ENCODE measurements around the gene AIG1.
"Not testable (repeated sequence)": the region's sequence is repeated elsewhere in the genome, so short reads cannot be mapped to it uniquely, and the experiment has no call there.

AIG1 gene

DNA sequence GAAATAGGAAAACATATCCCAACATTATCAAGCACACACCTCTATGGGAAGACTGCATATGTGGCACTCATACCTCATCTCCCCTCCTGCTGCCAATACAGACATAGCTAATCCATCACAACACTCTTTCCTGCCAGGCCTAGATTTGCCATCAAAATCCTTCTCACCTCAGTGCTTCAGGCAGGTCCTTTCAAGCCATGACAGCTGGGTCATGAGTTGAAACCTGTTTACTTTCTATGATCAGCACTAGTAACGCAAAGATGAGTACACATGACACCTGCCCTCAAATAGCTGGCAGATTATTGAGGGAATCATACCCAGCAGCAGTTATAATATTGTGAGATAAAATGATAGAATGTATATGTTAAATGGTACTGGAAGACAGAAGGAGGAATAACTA, 183.1 kb downstream of the AIG1 start:
- no peak for DNase-seq

DNA sequence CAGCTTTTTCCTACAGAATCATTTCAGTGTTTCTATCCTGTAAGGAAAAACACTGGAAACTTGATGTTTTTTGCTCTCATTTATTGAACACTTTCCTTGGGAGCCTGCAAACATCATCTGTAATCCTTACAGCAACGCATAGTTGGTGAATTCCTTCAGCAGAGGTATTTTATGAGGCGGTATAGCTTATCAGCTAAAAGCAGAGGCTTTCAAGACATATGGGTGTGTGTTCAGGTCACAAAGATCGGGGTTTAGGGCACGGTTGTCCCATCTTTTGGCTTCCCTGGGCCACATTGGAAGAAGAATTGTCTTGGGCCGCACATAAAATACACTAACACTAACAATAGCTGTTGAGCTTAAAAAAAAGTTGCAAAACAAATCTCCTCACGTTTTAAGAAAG, 185.0 kb downstream of the AIG1 start:
- no peak for DNase-seq

DNA sequence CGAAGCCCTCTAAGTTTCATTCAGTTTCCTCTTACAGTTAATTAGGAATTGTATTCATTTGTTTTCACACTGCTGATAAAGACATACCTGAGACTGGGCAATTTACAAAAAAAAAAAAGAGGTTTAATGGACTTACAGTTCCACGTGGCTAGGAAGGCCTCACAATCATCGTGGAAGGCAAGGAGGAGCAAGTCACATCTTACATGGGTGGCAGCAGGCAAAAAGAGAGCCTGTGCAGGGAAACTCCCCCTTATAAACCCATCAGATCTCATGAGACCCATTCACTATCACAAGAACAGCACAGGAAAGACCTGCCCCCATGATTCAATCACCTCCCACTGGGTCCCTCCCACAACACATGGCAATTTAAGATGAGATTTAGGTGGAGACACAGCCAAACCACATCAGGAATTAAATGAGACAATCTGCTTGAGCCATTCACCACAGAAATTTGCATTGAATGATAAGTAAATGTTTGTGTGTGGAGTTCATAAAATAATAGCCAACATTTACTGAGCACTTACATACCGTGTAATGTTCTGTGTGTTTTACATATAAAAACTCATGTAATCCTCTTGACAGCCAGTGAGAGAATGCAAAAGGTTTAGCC, 185.6 kb downstream of the AIG1 start:
- DNase-seq: not testable (repeated sequence)

DNA sequence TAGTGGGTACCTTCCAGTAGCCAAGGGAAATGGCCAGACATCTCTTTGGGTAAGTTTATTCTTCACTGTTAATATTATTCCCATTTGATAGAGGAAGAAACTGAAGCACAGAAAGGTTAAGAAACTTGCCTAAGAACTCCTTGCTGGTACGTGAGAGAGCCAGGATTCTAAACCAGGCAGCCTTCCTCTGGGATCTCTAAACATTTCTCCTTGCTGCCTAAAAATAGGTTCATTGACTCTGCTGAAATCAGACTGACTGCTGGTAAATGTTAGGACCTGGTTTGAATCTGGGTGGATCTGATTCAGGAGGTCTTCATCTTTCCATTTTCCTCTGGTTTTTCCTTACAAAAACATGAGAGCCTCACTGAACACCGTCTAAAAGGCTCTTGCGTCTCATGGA, 186.9 kb downstream of the AIG1 start:
- DNase-seq: no peak

DNA sequence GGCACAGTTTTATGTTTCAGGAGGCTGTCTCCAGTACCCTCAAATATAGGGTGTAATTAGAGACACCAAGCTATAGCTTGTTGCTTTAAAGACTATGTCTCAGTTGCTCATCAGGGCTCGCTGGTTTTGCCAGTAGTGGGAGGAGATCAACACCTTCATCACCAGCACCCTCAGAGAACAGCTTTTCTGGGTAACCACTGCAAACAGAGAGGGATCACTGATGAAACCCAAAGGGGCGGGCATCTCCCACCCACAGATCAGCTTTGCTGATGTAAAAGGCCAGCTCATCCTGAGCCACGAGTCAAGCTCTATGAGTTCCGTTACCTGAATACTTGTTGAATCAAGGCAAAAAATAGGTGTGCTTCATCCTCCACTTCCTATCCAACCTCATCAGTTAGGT, 187.7 kb downstream of the AIG1 start:
- no peak for DNase-seq

DNA sequence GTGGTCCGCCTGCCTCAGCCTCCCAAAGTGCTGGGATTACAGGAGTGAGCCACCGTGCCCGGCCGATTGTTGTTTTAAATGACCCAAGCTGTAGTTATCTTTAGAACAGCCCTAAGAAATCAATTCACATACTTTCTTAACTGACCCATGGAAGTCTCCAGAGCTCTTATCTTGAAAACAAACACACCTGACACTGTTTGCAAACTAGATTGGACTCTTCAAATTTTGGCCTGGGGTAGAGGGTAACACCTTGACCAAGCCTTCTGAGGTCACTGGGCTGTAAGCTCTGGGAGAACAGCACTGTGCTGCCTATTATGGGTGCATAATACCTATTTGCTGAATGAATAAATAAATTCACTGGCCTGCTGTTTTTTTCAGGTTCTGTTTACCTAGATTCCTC, 190.6 kb downstream of the AIG1 start:
- DNase-seq: no peak

- DNase-seq: no peak
Measured at GRCh38 chr6:143252961-143253360, 192.3 kb downstream of the AIG1 start.

GRCh38 chr6:143253586-143253985, 192.9 kb downstream of the AIG1 start:
- DNase-seq: no peak

GRCh38 chr6:143258945-143259344, 198.3 kb downstream of the AIG1 start:
- DNase-seq: no peak

DNA sequence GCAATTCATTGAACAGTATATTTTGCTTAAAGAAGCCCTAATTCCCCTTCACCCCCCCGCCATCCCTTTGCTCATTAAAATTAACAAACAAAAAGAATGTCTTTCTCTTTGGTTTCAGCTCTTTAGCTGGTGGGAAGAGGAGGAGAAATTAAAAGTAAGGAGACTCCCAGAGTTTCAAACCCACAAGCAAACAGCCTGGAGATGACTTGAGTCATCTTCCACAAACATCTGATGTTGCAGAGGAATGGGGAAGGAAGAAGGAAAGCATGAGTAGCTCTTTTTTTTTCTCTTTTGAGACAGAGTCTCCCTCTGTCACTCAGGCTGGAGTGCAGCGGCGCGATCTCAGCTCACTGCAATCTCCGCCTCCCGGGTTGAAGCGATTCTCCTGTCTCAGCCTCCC, 200.2 kb downstream of the AIG1 start:
- no peak for DNase-seq

- DNase-seq: no peak
Measured at GRCh38 chr6:143261899-143262436, 201.3 kb downstream of the AIG1 start.

DNA sequence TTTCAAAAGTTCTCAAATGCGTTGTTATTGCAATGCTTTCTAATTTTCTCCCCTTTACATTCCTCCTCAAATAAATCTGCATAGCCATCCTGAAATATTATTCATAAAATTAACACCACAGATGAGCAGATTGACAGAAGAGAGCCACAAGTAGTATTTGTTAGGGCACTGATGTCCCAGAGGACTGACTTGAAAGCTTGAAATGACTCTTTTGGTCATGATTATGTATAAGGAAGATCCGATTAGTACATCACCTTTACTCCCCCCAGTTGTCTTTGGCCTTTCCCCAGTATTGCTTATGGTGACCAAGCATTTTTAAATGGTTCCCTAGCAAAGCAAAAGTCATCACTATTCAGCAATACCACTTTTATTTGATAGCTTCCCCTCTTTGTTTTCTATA, 202.2 kb downstream of the AIG1 start:
- no peak for DNase-seq

- no peak for DNase-seq
Measured at GRCh38 chr6:143264379-143264778, 203.7 kb downstream of the AIG1 start.

GRCh38 chr6:143264986-143265764, 204.5 kb downstream of the AIG1 start:
- no peak for DNase-seq

DNA sequence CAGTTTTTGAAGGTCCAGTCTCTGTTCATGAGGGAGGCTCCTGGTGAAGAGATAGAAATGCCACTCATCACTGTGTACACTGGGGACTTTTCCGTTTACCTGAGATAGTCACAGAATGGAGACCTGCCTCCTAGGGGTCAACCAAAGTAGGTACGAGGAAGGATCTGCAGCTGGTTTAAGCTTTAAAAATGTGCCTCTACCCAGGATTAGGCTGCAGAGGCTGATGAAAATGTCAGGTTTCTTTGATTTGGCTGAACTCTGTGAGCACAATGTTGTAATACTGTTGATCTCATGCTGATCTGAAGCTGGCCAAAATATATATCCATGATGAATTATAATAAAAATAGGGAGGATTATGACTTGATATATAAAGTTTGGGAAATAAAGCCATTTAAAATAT, 207.1 kb downstream of the AIG1 start:
- no peak for DNase-seq

- DNase-seq: no peak
Measured at GRCh38 chr6:143268439-143268838, 207.8 kb downstream of the AIG1 start.

DNA sequence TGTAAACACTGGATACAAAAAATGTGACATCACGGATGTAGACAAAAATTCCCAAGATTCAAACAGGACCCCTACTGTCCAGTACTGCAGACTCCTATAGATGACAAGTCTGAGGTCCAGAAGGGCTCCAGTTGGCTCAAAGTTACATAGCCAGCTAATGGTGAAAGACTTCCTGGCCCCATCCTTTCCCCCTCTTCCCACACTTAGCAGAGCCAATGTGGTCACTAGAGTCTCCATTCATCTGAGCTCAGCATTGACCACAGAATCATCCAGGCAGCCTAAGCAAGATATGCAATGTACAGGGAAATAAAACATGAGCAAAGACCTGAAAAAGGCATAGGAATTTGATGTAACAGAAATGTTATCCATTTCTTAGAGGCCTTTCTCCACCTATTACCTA, 209.3 kb downstream of the AIG1 start:
- no peak for DNase-seq

- DNase-seq: no peak
Measured at GRCh38 chr6:143271024-143271423, 210.3 kb downstream of the AIG1 start.

GRCh38 chr6:143276436-143276835, 215.7 kb downstream of the AIG1 start:
- no peak for DNase-seq

- no peak for DNase-seq
Measured at GRCh38 chr6:143279385-143279784, 218.7 kb downstream of the AIG1 start.

DNA sequence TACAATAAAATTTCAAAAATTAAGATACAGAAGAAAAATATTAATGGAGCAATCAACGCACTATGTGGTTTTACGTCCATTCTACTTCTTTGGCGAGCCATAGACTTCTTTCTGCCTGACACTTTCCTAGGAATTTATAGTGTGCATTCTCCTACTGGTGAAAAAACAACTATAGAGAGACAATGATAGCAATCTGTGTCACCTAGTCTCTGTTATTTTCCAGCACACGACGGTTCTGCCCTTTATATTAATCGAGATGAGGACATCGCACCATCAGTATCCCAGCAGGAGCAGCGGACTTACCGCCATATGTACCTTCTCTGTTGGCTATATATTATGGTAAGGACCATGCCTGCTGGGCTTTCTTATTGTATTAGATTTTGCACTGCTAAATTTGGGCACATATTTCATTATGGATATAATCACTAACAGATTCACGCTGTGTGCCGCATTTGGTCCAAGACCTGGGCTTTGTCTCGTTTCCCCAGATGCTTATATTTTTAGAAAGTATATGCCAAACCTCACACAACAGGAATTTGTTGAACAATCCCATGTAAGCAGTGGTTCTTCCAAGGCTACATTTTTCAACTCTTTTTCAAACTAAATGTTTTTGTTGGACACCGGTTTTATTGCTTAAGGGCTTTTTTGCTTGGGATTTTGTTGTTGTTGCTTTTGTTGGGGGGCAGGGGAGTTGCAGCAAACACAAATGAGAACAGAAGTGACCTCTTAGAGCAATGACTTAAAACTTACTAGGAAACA, 223.4 kb downstream of the AIG1 start:
- no peak for DNase-seq

DNA sequence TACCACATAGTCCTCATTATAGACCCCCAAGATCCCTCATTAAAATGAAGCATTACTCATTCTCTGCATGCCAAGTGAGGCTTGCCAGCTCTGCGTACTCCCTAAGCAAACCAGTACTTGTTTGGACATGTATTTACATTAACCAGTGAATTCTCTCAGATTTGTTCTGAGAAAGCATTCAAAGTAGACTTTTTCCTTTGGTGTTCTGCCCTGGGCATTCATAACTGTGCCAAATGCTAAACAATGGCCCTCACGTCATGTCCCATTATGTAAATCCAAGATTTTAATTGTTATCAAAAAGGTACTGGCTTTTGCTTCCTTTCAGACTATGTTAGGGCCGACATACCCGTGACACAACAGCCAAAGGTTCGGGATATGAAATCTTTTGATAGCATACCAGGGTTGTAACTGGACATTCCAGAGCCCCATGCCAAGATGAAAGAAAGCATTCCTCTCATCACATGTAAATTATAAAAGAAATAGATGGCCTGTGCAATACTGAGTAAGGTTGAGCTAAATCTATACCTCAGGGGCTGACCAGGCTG, 225.6 kb downstream of the AIG1 start:
- DNase-seq: no peak

DNA sequence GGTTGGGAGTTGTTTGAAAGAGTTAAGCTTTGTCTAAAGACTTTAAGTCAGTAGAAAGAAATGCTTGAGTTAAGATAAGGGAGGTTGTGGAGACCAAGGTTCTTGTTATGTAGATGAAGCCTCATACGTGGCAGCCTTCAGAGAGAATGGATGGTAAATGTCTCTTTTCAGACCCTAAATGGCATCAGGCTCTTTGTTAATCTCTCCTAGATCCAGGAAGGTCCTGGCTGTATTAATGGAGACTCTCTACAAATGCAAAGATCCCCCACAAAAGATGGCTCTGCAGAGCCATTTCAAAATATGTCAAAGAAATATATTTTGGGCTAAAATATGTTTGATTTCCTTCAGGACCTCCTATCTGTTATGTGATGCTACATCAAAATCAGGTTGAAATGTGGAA, 228.2 kb downstream of the AIG1 start:
- DNase-seq: no peak

GRCh38 chr6:143290206-143290605, 229.5 kb downstream of the AIG1 start:
- no peak for DNase-seq

All from GOT3 (cell line).